Left colon (tissue), 2 donors: ENCODE measurements around the gene DIP2A. TPM values are rescaled to one million over a fixed set of nuclear protein-coding genes. Genes with fewer than 3 reads are reported as not detected.
"Not testable (repeated sequence)": the region's sequence is repeated elsewhere in the genome, so short reads cannot be mapped to it uniquely, and the experiment has no call there.

ENCODE experiments used
- ATAC-seq: fragments of 200-7000 bp; cut with Tn5 transposase; one replicate; pipeline ENCODE4 v1.9.1; 2020; ENCODE audit warnings: mild to moderate bottlenecking, moderate library complexity
- DNase-seq, 2 donors: peaks; one replicate each; pipeline ENCODE4 v3.0.0-alpha.2; 2020
- intact Hi-C, 2 donors: fragments of 100-400 bp; cut with DNase I in 1 of 2; cut with micrococcal nuclease in 1 of 2; formaldehyde crosslinking; loops; one replicate each; pipeline versions ENCODE4 v1.11.2 to v1.14.0; 2022; cut with DNase I, micrococcal nuclease
- total RNA-seq, 2 donors: library from RNA; stranded (reverse); fragmentation: NEBNext Ultra II Directional; extraction: Animal tissue kit (Norgen Biotek cat#: 25700); gene quantifications; one replicate each; pipeline ENCODE4 v1.2.1, GENCODE V29; 2021
- donor health status: DM: no; HTN: no; CAD: no.
- donor health status: DM: yes; HTN: yes; CAD: no.

Gene DIP2A
- total RNA-seq, 2 donors from 2014 or later: 46.3 to 48.3 TPM

DNA sequence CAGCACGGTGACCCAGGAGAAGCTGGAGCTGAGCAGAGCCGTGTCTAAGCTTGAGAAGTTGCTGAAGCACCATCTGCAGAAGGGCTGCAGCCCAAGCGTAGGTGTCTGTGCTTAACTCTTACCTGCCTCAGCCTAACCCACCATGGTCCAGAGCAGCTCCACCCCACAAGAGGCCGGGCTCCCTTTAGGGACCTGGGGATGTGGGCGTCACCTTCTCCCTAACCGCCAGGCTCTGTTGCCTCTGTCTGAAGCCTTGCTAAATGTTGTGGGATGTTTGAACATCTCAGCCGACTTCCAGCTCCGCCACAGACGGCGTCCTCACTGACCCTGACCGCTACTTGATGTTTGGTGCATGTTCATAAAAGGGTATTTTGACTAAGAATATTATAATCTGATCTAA lies 20.4 kb upstream of the DIP2A start:
- intact Hi-C loops: no loop called here
- DNase-seq: no peak
- ATAC-seq: no peak

DNA sequence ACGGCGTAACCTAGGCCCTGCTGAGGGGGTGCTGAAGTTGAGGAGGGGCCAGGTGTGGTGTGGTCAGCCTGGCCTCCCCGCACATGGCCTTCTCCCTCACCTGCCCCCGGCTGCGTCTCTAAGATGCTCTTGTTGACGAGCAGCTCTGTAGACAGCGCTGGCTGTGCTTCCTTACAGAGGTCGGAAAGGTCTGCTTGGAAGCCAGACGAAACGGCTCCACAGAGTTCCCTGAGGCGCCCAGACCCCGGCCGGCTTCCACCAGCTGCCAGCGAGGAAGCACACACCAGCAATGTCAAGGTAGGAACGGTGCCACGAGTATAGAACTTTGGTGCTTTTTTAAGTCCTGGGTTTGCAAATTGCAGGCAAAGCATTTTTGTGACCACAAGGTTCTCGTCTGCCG lies 18.8 kb upstream of the DIP2A start:
- ATAC-seq (no peak), DNase-seq (no peak)
- intact Hi-C loops: no loop called here

DNA sequence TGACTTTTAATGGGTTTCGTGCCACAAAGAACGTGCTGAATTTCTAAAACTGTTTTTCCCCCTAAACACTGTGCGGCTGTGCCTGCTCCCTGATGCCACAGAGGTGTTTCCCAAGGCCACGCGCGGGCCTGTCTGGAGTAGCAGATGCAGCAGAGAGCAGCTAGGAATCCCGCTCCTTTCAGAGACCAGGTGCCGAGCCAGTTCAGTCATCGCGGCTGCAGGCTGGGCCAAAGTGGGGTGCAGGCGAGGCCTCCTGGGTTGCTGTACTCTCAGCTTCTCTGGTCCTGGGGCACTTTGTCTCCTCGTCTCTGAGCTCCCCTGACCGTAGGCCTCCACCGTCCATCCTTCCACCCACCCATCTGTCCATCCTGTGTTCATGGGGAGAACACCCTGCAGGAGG lies 17.4 kb upstream of the DIP2A start:
- intact Hi-C loops: no loop called here
- ATAC-seq (no peak), DNase-seq (no peak)

DNA sequence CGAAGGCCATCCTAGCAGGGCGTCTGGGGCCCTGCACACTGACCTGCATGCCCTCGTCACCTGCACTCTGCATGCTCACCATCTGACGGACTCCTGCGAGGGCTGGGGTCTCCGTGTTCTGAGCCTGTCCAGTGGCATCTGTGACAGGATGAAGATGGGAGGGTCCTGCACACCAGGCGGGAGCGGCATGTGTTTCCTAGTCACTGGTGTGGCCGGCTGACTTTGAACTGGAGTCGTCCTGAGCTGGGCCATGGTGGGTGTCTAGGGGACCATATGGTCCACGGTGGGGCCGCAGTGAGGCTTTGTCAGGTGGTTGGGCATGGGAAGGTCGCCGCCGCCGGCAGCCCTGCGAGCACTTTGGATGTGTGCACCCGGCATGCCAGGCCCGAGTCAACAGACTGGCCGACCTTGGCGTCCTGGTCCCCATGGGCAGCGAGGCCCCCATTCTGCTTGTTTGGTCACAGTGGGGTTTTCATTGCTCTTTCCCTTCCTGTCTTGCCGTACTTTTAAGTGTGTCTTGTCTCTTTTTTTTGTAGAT lies 16.7 kb upstream of the DIP2A start:
- DNase-seq (no peak), ATAC-seq (no peak)
- intact Hi-C loops: no loop called here

DNA sequence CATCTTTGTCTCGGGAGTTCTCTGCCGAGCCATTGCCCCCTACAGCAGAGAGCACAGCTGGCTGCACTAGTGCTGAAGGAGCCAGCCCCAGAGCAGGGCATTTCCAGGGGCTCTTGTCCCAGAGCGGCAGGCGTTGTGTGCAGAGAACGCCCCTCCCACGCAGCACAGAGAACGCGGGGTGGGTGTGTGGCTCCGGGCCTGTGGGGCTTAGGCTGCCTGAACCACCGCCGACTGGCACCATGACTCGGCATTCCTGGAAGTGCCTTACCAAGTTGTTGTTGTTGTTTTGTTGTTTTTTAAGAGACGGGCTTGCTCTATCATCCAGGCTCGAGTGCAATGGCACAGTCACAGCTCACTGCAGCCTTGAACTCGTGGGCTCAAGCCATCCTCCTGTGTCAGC lies 15.8 kb upstream of the DIP2A start:
- intact Hi-C loops: no loop called here
- ATAC-seq (no peak), DNase-seq (no peak)

DNA sequence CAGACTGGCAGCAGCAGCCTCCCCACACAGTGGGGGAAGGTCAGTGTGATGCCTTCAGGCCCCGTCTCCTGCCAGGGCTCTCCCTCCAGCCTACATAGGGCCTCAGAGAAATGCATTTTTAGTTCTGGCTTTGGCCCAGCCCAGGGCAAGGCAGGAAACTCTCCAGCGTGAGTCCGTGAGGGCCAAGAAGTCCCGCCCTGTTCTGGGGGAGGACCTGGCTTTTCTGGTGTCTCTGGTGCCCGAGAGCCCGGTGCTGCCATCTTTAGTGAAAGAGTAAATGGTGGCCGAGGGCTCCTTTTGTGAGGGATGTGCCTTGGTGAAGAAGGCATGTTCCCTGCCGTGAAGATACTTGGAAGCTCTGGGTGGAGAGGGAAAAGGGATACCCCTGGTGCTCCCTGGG lies 14.8 kb upstream of the DIP2A start:
- ATAC-seq (no peak), DNase-seq (no peak)
- intact Hi-C loops: no loop called here

DNA sequence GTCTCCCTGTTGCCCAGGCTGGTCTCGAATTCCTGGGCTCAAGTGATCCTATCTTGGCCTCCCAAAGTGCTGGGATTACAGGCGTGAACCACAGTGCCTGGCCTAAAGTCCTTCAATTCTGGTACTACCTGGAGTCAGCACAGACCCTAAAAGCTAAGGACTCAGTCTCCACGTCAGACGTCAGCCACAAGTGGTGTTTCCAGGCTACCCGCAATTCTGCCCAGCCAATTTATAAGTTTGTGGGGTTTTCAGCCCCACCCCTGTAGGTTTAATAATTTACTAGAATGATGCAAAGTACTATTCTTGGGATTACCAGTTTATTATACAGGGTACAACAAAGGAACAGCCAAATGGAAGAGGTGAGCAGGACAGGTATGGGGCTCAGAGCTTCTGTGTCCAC lies 10.6 kb upstream of the DIP2A start:
- DNase-seq: peak; percentile 35 to 56
- intact Hi-C loops: no loop called here
- peak; percentile 84 for ATAC-seq

DNA sequence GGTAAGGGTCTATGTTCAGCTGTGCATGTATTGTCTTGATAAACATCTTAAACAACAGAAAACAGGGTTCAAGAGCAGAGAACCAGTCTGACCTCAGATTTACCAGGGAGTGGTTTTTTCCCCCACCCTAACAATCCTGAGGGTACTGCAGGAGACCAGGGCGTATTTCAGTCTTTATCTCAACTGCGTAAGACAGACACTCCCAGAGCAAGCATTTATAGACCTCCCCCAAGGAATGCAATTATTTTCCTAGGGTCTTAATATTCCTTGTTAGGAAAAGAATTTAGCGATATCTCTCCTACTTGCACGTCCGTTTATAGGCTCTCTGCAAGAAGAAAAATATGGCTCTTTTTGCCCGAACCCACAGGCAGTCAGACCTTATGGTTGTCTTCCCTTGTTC lies 9.8 kb upstream of the DIP2A start:
- DNase-seq, intact Hi-C loops, ATAC-seq: not testable (repeated sequence)

DNA sequence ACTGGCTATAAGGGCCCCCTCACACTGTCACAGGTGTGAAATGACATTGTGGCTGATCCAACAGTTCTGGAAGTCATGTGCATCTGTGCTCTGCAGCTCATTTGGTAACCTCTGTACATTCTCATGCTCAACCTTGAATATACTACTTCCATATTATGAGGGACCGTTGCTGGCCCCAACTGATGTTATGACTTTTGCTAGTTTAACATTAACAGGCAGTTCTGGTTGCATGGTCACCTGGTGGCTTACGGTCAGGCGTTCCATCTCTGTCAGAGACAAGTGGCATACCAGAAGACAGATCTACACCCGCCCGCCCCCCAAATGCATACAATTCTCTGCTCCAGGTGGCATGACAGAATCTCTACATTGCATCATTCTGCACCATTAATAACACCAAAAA lies 6.0 kb upstream of the DIP2A start:
- ATAC-seq (peak; percentile 67), DNase-seq (peak in 1 of 2 donors; percentile 55)
- intact Hi-C loops: no loop called here

DNA sequence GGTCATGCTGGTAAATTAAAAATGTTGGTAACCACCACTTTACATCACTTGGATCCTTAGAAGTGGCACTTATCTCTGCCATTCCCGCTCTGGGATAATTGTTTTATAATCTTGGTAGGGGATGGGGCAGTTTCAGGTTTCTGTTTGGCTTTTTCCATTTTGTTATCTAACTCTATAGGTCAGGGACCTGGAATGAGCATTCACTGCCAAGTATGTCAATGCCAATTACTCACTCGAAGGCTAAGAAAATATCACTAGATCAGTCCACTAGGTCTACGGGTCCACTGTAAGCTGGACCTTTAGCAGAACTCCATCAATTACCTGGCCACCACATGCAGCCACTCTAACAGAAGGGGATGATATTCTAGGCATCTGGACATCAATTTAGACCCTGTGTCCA lies 4.5 kb upstream of the DIP2A start:
- no peak for ATAC-seq
- DNase-seq: no peak
- intact Hi-C loops: no loop called here

DNA sequence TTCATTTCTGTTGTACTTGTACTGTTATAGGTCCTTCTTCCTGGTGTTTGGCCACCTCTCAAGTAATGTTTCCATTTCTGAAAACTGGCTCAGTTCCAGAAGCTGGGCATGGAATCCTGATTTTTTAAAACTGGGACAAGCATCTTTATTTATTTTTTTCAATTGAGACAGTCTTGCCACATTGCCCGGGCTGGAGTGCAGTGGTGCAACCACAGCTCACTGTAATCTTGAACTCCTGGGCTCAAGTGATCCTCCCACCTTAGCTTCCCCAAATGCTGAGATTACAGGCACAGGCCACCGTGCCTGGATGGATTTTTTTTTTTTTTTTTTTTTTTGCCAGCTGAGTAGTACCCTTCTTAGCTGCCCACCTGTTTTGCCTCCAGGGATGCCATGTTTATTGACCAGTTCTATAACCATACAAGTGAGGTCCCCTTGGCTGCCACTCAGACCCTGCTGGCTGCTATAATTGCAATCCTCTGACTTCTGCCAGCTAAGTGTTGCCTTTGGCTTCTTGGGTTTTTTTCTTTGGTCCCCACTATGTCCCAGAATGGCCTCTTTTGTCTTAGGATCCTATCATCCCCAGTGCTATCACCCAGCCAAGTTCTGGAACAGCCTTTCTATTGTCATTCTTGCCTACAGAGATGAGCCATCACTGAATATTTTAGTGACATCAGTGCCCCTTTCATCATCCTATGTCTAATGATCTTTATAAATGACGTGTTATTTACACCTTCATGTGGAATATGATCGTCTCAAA lies 3.9 kb upstream of the DIP2A start:
- ATAC-seq (no peak), DNase-seq (no peak)
- intact Hi-C loops: no loop called here

DNA sequence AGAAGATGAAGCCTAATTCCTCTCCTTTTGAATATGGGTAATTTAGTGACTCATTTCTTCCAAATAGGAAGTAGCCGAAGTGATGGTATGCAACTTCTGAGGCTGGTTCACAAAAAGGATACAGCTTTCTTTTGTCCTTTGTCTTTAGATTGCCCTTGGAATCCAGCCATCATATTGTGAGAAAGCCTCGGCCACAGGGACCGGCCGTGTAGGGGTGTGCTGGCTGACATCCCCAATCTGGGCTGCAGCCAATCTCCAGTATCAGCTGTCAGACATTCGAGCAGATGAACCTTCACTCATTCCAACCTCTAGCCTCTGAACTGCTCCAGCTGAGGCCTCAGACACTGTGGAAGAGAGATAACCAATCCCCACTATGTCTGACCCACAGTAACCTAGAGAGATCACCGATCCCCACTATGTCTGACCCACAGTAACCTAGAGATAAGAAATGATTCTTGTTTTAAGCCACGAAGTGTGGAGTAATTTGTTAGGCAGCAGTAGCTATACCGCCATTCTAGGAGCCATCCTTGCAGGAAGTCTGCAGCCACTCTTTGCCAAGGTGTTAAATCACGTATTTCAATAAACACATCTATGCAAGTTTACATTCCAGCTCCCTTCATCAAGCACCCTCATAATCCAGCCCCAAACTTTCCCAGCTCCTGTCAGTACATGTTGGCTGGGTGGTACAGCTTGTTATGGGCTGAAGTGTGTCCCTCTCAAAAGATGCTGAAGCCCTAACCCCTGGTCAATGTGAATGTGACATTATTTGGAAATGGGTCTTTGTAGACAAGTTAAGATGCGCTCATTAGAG lies 2.9 kb upstream of the DIP2A start:
- ATAC-seq: no peak
- intact Hi-C loops: no loop called here
- DNase-seq: no peak

DNA sequence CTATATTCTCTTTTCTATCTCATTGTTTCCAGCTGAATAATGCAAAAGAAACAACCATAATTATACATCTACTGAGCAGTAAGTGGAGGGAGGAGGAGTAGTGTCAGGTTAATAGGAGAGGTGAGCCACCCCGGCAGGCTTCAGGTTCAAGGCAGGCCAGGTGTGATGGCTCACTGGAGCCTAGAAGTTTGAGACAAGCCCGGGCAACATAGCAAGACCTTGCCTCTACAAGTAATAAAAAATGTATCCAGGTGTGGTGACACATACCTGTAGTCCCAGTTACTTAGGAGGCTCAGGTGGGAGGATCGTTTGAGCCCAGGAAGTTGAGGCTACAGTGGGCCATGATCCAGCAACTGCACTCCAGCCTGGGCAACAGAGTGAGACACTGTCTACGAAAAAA lies 1.9 kb upstream of the DIP2A start:
- intact Hi-C loops: no loop called here
- ATAC-seq (no peak), DNase-seq (no peak)

DNA sequence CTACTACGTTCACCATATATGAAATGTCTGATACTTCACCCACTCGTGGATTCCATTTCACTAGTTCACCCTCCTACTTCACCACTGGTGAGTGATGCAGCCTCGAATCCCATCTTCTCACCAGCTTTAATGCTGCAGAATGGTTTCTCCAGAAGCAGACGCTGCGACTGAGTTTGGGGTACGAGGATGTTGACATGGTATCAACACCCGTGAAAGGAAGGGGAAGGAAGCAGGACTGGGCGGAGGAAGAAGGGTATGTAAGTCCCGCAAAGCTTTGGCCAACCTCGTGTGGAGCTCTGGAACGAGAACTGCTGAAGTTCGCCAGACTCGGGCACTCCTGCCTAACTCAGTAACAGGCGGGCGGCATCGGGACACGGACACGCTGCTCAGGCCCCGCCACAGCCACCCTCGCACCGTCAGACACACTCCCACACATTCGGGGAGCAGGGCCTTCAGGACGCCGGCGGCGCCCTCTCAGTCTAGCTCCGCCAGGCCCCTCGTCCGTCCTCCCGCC lies 833 bp upstream of the DIP2A start:
- intact Hi-C loops: no loop called here

DNA sequence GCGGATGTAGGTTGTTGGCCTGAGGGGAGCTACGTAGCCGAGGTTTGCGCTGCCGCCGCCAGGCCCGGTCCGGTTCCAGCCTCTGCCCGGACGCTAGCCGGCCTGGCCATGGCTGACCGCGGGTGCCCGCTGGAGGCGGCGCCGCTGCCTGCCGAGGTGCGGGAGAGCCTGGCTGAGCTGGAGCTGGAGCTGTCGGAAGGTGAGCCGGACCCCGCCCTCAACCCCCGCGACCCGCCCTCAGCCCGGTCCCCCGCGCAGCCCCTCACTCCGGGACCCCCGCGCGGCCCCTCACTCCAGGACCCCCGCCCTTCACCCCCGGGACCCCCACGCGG lies 299 bp downstream of the DIP2A start:
- DNase-seq (no peak), ATAC-seq (no peak)
- intact Hi-C loops: no loop called here

More for the DNA sequence above, 833 bp upstream of the DIP2A start:
- ATAC-seq: peak; percentile 32
- DNase-seq: peak; percentile 50 to 62

DNA sequence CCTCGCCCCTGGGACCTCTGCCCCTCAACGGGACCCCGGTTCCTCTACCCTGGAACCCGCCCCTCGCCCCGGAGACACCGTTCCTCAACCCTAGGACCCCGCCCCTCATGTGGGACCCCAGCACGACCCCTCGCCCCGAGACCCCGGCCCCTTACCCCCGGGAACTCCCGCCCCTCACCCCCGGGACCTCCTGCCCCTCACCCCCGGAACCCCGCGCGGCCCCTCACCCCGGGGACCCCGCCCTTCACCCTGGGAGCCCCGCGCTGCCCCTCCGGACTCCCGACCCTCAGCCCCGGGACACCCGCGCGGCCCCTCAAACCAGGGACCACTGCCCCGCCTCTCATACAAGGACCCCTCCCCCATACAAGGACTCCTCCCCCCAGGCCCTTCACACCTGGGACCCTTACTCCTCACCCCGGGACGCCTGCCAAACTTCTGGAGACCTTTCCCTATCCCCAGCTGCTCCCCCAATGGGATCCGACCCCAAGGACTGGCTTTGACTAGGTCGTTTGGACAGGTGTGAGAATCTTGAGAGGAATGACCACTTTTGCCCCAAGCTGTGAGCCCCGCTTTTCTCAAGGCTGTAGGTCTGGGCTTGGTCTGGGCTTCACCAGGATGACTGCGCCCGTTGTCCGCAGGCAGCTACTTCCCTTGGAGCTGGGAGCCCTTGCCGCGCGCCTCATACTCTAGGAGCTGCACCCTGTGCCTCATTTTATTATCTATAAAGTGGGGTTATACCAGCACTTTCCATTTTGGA lies 843 bp downstream of the DIP2A start:
- peak; percentile 28 for ATAC-seq

DNA sequence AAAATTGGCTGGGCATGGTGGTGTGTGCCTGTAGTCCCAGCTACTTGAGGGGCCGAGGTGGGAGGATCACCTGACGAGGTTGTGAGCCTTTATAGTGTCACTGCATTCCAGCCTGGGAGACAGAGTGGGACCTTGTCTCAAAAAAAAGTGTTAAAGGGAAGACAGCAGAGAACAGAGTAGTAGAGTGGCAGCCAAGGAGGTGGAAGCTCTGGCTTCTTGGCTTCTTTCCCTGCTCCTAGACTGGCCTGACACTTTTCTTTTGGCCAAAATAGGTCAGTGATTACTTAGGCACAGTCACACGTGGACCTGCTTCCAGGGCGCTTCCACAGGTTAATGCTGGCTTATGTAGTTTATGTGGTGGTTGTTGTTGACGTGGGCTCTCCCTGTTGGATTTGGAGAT lies 3.2 kb downstream of the DIP2A start:
- intact Hi-C loops: no loop called here
- DNase-seq (no peak), ATAC-seq (no peak)

More for the DNA sequence above, 843 bp downstream of the DIP2A start:
- DNase-seq: peak; percentile 61 to 66
- intact Hi-C loops: no loop called here

DNA sequence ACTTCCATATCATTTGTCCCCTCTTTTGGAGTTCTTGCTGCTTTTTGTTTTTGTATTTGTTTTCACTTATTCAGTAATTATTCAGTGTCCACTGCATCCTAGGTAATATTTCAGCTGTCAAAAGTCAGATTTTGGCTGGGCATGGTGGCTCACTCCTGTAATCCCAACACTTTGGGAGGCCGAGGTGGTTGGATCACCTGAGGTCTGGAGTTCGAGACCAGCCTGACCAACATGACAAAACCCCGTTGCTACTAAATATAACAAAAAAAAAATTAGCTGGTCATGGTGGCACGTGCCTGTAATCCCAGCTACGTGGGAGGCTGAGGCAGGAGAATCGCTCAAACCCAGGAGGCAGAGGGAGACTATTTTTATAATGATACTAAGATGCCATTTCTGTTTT lies 6.5 kb downstream of the DIP2A start:
- intact Hi-C loops, DNase-seq, ATAC-seq: not testable (repeated sequence)

DNA sequence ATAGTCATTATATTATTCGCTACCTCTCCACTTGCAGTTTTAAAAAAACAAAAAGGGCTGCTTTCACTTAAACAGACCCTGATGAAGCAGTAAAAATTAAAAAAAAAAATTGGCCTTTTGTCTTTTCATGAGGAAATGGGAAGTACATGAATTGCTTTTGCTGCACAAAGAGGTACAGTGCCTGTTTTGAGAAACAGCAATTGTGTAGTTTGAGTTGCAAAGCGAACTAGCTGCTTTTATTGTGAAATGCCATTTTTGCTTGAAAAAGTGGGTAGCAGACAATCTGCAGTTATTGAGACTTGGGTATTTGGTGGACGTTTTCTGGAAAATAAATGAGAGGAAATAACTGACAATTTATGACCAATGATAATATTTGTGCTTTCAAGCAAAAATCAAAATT lies 7.0 kb downstream of the DIP2A start:
- intact Hi-C loops: no loop called here
- DNase-seq (no peak), ATAC-seq (no peak)
